ENCODE data around the gene VEGFD. TPM values are rescaled to one million over a fixed set of nuclear protein-coding genes. Genes with fewer than 3 reads are reported as not detected.

VEGFD gene
- total and polyA plus RNA-seq, 9 of the 15 experiments (the other 6 are each of a cell fraction or from before 2014, with no cell fraction given): 0.03 TPM; not detected in 8

DNA sequence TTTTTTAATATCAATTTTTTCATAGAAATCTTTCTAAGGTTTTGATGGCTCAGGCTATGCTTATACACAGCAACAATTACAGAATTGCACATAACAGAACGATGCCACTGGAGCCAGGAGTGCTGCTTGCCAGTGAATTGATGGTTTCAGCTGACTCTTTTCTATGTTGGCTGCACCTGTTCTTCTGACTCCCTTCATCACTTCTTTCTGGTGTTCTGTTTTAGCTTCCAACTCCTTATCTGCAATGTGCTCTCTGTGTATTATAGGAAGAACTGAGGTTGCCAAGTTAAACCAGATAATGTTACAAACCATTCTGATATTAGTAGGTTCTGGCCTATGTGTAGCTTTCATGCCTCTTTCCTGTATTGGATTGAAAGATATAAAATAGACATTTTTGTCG, 11.6 kb upstream of the VEGFD start (continued):
- TF ChIP-seq, protein P1, sequence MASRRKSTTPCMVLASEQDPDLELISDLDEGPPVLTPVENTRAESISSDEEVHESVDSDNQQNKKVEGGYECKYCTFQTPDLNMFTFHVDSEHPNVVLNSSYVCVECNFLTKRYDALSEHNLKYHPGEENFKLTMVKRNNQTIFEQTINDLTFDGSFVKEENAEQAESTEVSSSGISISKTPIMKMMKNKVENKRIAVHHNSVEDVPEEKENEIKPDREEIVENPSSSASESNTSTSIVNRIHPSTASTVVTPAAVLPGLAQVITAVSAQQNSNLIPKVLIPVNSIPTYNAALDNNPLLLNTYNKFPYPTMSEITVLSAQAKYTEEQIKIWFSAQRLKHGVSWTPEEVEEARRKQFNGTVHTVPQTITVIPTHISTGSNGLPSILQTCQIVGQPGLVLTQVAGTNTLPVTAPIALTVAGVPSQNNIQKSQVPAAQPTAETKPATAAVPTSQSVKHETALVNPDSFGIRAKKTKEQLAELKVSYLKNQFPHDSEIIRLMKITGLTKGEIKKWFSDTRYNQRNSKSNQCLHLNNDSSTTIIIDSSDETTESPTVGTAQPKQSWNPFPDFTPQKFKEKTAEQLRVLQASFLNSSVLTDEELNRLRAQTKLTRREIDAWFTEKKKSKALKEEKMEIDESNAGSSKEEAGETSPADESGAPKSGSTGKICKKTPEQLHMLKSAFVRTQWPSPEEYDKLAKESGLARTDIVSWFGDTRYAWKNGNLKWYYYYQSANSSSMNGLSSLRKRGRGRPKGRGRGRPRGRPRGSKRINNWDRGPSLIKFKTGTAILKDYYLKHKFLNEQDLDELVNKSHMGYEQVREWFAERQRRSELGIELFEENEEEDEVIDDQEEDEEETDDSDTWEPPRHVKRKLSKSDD (conservative IDR thresholded peaks at IDR 0.05; ENCODE audit: low read length): no peak
- TF ChIP-seq POLR2G (IDR thresholded peaks at IDR 0.05; ENCODE audit: low read depth, low read length): no peak
- TF ChIP-seq ELF4 (CRISPR knock-in tag; IDR thresholded peaks at IDR 0.05): no peak
- TF ChIP-seq SRSF9 (IDR thresholded peaks at IDR 0.05; ENCODE audit: borderline replicate concordance, low read depth, low read length): no peak
- TF ChIP-seq, protein P2, sequence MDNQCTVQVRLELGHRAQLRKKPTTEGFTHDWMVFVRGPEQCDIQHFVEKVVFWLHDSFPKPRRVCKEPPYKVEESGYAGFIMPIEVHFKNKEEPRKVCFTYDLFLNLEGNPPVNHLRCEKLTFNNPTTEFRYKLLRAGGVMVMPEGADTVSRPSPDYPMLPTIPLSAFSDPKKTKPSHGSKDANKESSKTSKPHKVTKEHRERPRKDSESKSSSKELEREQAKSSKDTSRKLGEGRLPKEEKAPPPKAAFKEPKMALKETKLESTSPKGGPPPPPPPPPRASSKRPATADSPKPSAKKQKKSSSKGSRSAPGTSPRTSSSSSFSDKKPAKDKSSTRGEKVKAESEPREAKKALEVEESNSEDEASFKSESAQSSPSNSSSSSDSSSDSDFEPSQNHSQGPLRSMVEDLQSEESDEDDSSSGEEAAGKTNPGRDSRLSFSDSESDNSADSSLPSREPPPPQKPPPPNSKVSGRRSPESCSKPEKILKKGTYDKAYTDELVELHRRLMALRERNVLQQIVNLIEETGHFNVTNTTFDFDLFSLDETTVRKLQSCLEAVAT (IDR thresholded peaks at IDR 0.05): no peak
- TF ChIP-seq OTX1 (CRISPR knock-in tag; IDR thresholded peaks at IDR 0.05): no peak
- TF ChIP-seq CREBBP (IDR thresholded peaks at IDR 0.05; ENCODE audit: low read depth, low read length): no peak

DNA sequence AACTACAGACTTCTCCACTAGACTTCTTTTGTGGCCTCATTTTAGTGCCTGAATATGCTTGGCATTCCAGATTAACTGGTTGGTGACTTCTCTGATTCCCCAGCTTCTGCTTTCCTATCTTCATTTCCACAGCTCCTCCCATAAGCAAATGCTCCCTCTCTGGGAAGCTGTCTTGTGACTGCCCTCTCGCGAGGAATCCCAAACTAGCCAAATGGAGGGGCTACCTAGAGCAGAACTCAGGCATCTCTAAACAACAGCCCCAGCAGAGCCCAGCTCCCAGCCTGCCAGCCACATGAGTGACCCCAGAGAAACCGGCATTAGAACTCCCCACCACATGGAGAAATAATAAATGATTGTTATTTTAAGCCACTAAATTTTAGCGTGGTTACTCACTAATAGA, 7.6 kb upstream of the VEGFD start:
- H3K9ac ChIP-seq (ENCODE audit: insufficient read depth in 1 of 2, low read depth in 2 of 2, low read length in 2 of 2): no peak overlapping the region
- intact Hi-C loops (cut with micrococcal nuclease): no loop called here
- no peak overlapping the region for H3K27ac ChIP-seq (ENCODE audit: extremely low read depth, low read depth, low read length)
- ATAC-seq: no peak
- no peaks in the 10 kb centered on the region for H3K36me3 ChIP-seq (ENCODE audit: control insufficient read depth, insufficient read depth, low read length)
- WGBS (ENCODE audit: insufficient coverage, low coverage, missing lambda C conversion rate): 23% methylated on average over 2 of the region's 4 CpGs
- no peak overlapping the region for H3K4me2 ChIP-seq (ENCODE audit: insufficient read depth, low read length)
- TF ChIP-seq, protein P3, sequence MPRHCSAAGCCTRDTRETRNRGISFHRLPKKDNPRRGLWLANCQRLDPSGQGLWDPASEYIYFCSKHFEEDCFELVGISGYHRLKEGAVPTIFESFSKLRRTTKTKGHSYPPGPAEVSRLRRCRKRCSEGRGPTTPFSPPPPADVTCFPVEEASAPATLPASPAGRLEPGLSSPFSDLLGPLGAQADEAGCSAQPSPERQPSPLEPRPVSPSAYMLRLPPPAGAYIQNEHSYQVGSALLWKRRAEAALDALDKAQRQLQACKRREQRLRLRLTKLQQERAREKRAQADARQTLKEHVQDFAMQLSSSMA (CRISPR knock-in tag; IDR thresholded peaks at IDR 0.05): no peak
- no peak for TF ChIP-seq NFIC (IDR thresholded peaks at IDR 0.05)
- no peak for DNase-seq (ENCODE audit: extremely low read depth in 1 of 4, low spot score in 3 of 4)
- FAIRE-seq: no peak
- no peaks in the 10 kb centered on the region for H3K4me1 ChIP-seq (replicated peaks in 1 of 2; ENCODE audit: control insufficient read depth in 2 of 2, insufficient read depth in 2 of 2, low read length in 2 of 2)
- no peaks in the 10 kb centered on the region for H3K9me1 ChIP-seq (ENCODE audit: control insufficient read depth, insufficient read depth, low read length)
- POLR2A ChIA-PET: interaction anchor here (0.6 kb wide), 1 partner anchor 699 kb away, joined by 4 read pairs; no protein-coding TSS in a partner anchor
- no peaks in the 10 kb centered on the region for H3K79me2 ChIP-seq (ENCODE audit: control insufficient read depth, insufficient read depth, low read length)
- no peaks in the 10 kb centered on the region for H3K9me3 ChIP-seq (replicated peaks; ENCODE audit: control insufficient read depth, insufficient read depth, low read depth, low read length)
- H3K27me3 ChIP-seq (ENCODE audit: control insufficient read depth in 2 of 2, insufficient read depth in 2 of 2, low read length in 2 of 2): no peaks in the 10 kb centered on the region
- no peaks in the 10 kb centered on the region for H4K20me1 ChIP-seq (replicated peaks; ENCODE audit: control insufficient read depth, insufficient read depth, low read length)
- CTCF ChIA-PET (ENCODE audit: low intra/inter-chr PET ratio): no interaction called here
- no peak overlapping the region for H3K4me3 ChIP-seq
- no peak overlapping the region for H2AFZ ChIP-seq (ENCODE audit: low read depth, low read length)
- BruUV-seq (replicated peaks): no TSS peak
- in situ Hi-C loops (cut with MboI): no loop called here
